GM12873 (cell line): ENCODE results near the gene EPHB1.

ENCODE experiments used
- TF ChIP-seq, protein P1 (sequence below): IDR thresholded peaks from 2 replicates; pipeline ENCODE4 v1.5.1; 2012; ENCODE audit warnings: low read depth, mild to moderate bottlenecking, moderate library complexity, low read length, control low read depth; ENCODE audit not compliant: insufficient read depth; ENCODE audit errors: missing control alignments

Gene EPHB1

DNA sequence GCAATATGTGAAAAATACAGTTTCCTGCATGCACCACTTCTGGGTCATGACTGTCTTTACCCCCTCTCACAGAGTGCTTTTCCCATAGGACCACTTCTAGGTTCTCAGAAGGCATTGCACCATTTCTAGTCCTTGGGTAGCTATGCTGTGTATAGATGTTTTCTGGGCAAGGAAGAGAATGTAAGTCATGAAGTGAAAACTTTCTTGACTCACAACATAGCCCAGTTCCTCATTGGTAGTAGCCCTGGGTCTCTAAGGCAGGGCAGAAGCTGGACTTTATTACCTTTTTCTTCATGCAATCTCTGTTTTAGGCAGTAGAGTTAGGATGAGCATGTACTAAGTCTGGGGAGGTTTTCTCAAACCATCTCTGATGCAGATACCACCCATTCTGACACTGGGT, 203.1 kb downstream of the EPHB1 start:
- TF ChIP-seq, protein P1, sequence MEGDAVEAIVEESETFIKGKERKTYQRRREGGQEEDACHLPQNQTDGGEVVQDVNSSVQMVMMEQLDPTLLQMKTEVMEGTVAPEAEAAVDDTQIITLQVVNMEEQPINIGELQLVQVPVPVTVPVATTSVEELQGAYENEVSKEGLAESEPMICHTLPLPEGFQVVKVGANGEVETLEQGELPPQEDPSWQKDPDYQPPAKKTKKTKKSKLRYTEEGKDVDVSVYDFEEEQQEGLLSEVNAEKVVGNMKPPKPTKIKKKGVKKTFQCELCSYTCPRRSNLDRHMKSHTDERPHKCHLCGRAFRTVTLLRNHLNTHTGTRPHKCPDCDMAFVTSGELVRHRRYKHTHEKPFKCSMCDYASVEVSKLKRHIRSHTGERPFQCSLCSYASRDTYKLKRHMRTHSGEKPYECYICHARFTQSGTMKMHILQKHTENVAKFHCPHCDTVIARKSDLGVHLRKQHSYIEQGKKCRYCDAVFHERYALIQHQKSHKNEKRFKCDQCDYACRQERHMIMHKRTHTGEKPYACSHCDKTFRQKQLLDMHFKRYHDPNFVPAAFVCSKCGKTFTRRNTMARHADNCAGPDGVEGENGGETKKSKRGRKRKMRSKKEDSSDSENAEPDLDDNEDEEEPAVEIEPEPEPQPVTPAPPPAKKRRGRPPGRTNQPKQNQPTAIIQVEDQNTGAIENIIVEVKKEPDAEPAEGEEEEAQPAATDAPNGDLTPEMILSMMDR, result no peak

DNA sequence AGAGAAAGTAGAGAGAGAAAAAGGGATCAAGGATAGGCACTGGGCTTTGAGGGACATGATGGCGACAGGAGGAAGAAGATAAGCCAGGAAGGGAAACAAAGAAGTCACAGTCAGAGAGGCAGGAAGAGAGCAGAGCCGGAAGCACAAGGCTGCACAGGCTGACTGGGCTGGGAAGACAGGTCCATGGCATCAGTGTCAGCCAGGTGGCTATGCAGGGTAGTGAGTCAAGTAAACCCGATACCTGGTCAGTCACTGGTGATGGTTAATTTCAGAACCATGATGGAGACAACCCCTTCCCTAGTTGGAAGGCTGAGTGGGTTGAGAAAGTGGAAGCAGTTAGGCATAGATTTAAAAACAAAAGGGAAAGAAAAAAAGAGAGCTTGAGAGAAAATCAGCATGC, 203.8 kb downstream of the EPHB1 start:
- TF ChIP-seq, protein P1, result no peak

DNA sequence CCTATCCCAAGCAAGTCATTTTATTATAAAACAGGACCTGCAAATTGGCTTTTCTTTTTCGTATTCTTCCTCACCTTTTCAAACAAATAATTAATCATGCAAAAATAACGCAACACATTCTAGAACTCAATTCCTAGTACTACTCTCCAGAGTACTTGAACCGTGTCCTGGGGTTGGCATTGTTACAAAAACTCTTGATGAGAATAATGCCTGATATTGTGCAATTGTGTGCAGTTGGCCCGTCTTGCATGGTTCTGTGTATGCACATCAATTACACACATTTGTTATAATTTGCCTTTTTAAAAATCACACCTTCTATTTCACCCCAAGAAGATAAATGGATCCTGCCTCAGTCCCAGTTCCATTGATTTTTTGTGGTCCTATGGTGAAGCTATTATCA, 205.4 kb downstream of the EPHB1 start:
- TF ChIP-seq, protein P1, result no peak

DNA sequence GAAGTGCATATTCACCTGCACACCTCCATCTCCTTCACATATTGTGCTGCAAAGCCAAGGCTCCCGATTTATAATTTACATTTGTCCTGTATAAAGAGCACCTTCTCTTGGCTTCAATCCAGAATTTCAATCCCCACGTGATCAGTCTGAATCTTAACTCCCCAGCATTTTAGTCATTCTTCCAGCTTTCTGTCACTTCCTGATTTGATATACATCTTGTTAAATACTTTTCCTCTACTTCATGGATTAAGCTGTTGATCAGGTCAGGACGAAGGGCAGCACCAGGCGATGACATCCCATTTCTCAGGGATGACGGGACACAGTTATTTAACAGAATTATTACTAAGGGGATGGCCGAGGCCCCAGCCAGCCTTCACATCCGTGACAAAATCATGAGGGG, 212.5 kb downstream of the EPHB1 start:
- TF ChIP-seq, protein P1, result no peak

DNA sequence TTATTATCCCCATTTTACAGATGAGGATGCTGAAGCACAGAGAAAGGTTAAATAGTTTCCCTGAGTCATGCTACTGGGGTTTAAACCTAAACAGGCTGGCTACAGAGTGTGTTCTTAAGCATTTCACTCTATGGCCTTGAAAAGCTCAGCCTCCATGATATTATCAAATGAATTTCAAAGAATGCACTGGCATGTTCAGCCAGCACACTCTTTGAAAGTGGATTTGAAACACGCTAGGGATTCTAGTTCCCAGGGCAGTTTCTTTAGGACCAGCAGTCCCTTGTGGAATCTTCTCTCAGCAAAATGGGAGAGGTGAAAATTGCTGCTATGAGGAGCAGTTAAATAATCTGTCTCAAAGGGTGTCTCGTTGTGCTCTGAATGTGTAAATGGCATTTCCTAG, 213.3 kb downstream of the EPHB1 start:
- TF ChIP-seq, protein P1, result no peak

DNA sequence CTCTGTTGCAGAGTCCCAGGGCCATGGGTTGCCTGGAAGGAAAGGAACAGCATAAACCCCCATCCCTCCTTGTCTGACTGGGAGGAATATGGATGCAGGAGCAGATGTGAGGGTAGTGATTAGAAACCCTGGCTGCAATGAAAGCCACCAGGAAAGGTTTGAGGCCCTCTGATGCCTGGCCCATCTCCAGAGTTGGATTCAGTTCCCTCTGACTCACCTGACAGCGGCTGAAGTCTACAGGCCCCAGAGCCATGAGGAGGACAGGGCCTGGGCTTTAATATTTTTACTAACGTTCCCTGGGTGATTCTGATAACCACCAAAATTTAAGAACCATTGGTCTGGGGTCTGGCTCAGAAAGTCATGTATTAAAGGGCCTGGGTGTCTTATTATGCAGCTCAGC, 214.0 kb downstream of the EPHB1 start:
- TF ChIP-seq, protein P1, result no peak

DNA sequence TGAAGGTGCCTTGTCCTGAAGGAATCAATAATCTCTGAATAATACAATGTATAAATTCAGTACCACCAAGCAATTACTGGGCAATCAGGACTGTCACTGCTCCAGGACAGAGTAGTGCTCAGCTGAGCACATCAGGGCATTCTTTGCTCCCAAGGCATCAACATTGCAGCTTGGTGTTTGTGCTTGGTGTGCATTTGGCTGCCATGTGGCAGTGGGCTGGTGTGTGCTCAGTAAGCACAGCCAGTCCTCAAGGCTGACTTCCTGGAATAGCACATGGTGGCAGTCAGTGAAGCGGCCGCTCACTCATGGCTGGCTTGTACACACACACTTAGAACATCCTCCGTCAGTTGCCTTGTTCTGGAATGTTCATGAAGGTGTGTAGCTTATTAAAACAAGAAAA, 217.0 kb downstream of the EPHB1 start:
- TF ChIP-seq, protein P1, result no peak
